Memory B cell (primary cell): Measurements from ENCODE around the gene DLX3.

ENCODE experiments used
- ATAC-seq: fragments of 150-1000 bp; cut with Tn5 transposase; 2 replicates; pipeline ENCODE4 v1.10.0; 2021; ENCODE audit warnings: low read depth, mild to moderate bottlenecking, moderate library complexity
- DNase-seq, 2 donors: peaks; one replicate each; pipeline ENCODE4 v3.0.0; 2022; ENCODE audit warnings: low spot score in 2 of 2
- H3K27ac Mint-ChIP-seq: one replicate; pipeline ENCODE4 v1.8.0; 2022; ENCODE audit warnings: mild to moderate bottlenecking, moderate library complexity, mixed read lengths
- H3K27me3 Mint-ChIP-seq: one replicate; pipeline ENCODE4 v1.8.0; 2022; ENCODE audit warnings: mixed read lengths
- H3K36me3 Mint-ChIP-seq: one replicate; pipeline ENCODE4 v1.8.0; 2022; ENCODE audit warnings: mild to moderate bottlenecking, mixed read lengths
- H3K4me1 Mint-ChIP-seq: one replicate; pipeline ENCODE4 v1.8.0; 2022; ENCODE audit warnings: mixed read lengths
- H3K4me3 Mint-ChIP-seq: one replicate; pipeline ENCODE4 v1.8.0; 2022; ENCODE audit warnings: mild to moderate bottlenecking, moderate library complexity, mixed read lengths
- H3K9me3 Mint-ChIP-seq: one replicate; pipeline ENCODE4 v1.8.0; 2022; ENCODE audit warnings: mixed read lengths

Gene DLX3

DNA sequence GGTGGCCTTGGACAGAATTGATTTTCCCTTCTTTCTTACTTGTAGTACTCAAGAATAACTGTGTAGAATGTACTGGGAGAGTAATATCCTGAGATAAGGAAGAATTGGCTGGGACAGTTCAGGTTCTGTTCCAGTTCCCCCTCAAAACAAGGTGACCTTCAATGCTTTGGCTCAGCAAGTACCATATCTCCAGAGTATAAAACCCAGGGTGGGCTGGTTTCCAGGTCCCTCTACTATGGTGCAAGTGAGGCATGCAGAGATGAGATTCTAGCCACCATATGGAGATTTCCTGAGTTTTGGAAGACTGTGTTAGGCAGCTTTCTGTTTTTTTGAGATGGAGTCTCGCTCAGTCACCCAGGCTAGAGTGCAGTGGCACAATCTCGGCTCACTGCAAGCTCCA, 18.1 kb upstream of the DLX3 start:
- no peak overlapping the region for H3K4me3 Mint-ChIP-seq
- no peak for DNase-seq
- peaks cover 7% of the 10 kb centered on the region for H3K36me3 Mint-ChIP-seq
- no peak overlapping the region for H3K27ac Mint-ChIP-seq
- H3K4me1 Mint-ChIP-seq: no peaks in the 10 kb centered on the region
- peaks cover 15% of the 10 kb centered on the region for H3K9me3 Mint-ChIP-seq
- ATAC-seq: no peak
- H3K27me3 Mint-ChIP-seq: peaks cover 10% of the 10 kb centered on the region

DNA sequence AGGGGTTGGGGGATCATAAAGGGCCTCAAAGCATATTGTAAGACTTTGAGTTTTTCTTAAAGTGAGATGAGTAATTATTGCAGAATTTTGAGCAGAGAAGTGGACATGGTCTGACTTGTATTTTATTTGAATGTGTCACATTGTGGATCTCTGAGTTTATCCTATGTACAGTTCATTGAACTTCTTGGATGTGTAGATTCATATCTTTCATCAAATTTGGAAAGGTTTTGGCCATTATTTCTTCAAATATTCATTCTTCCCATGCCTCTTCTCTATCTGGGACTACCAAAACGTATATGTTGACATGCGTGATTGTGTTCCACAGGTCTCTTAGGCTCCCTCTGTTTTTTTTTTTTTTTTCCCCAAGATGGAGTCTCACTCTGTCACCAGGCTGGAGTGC, 14.3 kb upstream of the DLX3 start:
- peaks cover 5% of the 10 kb centered on the region for H3K27me3 Mint-ChIP-seq

DNA sequence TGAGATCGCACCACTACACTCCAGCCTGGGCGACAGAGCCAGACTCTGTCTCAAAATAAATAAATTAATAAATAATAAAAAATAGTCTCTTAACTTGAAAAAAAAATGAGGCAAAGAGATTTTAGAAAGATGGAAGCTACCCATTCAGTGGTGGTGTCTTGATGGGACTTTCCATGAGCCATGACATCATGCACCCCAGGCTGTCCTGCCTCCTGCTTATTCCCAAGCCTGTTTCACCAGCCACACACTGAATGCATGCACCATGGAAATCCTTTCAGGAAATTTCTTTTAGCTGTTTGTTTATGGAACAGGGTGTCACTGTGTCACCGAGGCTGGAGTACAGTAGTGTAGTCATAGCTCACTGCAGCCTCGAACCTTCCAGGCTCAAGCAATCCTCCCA, 8.9 kb upstream of the DLX3 start:
- H3K4me1 Mint-ChIP-seq: peaks cover 10% of the 10 kb centered on the region
- no peak overlapping the region for H3K27ac Mint-ChIP-seq
- H3K9me3 Mint-ChIP-seq: peaks cover 2% of the 10 kb centered on the region
- peaks cover 1% of the 10 kb centered on the region for H3K36me3 Mint-ChIP-seq
- no peak overlapping the region for H3K4me3 Mint-ChIP-seq
- ATAC-seq: no peak
- DNase-seq: no peak
- peaks cover 19% of the 10 kb centered on the region for H3K27me3 Mint-ChIP-seq

More for the DNA sequence above, 14.3 kb upstream of the DLX3 start:
- H3K4me3 Mint-ChIP-seq: no peak overlapping the region
- DNase-seq (no peak), ATAC-seq (no peak)
- peaks cover 10% of the 10 kb centered on the region for H3K4me1 Mint-ChIP-seq
- peaks cover 5% of the 10 kb centered on the region for H3K36me3 Mint-ChIP-seq
- H3K27ac Mint-ChIP-seq: no peak overlapping the region
- H3K9me3 Mint-ChIP-seq: peaks cover 11% of the 10 kb centered on the region

DNA sequence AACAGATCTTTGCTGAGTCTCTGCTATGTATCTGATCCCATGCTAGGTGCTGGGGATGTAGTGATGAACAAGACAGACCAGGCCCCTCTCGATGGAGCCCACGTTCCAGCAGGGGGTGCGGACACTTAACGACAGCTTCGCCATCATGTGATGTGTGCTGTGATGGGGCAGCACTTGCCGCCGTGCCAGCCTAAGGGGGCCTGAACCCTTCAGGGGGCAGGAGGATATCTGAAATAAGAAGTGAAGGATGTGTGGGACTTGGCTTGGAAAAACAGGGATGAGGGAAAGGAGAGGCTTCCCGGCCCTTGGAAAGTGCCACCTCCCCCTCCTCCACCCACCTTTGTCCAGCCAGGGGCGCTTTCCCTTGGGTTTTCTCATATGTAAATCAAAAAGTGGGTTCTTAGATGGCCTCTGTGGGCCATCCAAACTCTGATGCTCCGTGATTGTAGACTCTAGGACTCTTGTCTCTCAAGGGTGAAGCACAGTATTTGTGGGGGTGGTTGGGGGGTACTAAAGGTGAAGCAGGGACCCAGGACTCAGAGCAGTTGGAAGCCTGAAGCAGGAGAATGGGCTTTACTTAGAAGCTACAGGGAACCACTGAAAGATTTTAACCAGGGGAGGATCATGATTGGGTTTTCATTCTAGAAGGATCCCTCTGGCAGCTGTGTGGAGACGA, 4.0 kb upstream of the DLX3 start:
- no peak overlapping the region for H3K4me3 Mint-ChIP-seq
- H3K27me3 Mint-ChIP-seq: peaks cover 42% of the 10 kb centered on the region
- no peak overlapping the region for H3K27ac Mint-ChIP-seq
- no peak for DNase-seq
- no peaks in the 10 kb centered on the region for H3K9me3 Mint-ChIP-seq
- H3K36me3 Mint-ChIP-seq: peaks cover 1% of the 10 kb centered on the region
- peaks cover 21% of the 10 kb centered on the region for H3K4me1 Mint-ChIP-seq
- no peak for ATAC-seq

DNA sequence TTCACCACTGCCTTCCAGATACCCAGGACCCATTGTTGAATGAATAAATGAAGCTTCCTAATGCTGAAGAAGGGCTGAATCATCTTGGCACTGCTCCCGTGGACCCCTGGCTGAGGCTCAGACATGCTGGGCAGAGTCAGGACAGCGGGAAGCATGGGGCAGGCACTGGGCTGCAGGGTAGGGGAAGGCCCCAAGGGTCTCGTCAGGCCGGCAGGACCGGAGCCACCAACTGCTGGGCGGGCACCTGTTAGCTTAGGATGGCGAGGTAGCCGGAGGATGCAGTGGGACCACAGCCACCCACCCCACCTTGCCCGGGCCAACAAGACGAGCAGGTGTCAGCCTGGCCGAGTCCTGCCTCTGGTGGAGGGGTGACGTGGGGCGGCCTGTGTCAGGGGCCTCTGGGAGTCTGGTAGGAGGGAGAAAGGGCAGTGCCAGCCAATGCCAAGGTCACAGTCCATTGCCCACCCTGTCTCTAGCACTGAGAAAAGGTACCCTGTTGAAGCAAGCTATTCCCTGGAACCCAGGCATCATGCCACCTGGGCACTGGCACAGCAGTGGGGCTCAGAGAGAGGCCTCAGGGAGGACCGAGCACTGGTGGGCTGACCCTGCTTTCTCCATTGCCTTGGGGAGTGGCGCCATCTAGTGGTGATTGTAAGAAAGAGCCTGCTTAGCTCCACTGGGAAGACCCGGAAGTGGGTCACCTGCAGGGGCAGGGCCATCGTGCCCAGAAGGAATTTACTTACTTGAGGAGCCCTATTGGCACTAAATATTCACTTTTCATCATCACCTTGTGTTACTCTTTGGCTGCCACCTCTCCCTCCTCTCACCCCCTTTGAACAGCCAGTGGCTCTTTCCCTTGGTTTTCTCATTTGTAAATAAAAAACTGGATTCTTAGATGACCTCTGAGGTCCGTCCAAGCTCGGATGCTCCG, 3.0 kb upstream of the DLX3 start:
- H3K27ac Mint-ChIP-seq: no peak overlapping the region
- DNase-seq (peak; percentile 80 to 83), ATAC-seq (peak; percentile 83)
- H3K4me1 Mint-ChIP-seq: peaks cover 24% of the 10 kb centered on the region
- no peak overlapping the region for H3K4me3 Mint-ChIP-seq
- H3K36me3 Mint-ChIP-seq: peaks cover 2% of the 10 kb centered on the region
- no peaks in the 10 kb centered on the region for H3K9me3 Mint-ChIP-seq
- H3K27me3 Mint-ChIP-seq: peaks cover 44% of the 10 kb centered on the region

DNA sequence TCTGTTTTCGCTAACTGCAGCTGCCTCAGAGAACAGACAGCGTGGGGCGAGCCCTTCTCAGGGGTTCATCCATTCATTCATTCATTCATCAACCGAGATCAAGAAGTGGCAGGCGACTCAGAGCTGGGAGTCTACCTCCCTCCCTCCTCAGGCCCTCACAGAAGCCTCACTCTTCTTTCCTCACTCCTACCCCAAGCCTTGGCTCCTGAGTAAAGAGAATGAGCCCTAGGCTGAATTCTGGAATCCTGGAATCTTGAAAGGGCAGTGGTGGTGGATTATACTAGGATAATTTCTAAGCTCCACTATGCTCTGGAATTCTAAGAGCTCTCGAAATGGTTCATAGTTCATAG, 2.3 kb upstream of the DLX3 start:
- Mint-ChIP-seq H3K4me1 (peaks cover 26% of the 10 kb centered on the region), H3K36me3 (peaks cover 2% of the 10 kb centered on the region), H3K9me3 (no peaks in the 10 kb centered on the region), H3K4me3 (peak overlapping the region; percentile 51), H3K27ac (no peak overlapping the region), H3K27me3 (peaks cover 48% of the 10 kb centered on the region)
- DNase-seq (no peak), ATAC-seq (no peak)

DNA sequence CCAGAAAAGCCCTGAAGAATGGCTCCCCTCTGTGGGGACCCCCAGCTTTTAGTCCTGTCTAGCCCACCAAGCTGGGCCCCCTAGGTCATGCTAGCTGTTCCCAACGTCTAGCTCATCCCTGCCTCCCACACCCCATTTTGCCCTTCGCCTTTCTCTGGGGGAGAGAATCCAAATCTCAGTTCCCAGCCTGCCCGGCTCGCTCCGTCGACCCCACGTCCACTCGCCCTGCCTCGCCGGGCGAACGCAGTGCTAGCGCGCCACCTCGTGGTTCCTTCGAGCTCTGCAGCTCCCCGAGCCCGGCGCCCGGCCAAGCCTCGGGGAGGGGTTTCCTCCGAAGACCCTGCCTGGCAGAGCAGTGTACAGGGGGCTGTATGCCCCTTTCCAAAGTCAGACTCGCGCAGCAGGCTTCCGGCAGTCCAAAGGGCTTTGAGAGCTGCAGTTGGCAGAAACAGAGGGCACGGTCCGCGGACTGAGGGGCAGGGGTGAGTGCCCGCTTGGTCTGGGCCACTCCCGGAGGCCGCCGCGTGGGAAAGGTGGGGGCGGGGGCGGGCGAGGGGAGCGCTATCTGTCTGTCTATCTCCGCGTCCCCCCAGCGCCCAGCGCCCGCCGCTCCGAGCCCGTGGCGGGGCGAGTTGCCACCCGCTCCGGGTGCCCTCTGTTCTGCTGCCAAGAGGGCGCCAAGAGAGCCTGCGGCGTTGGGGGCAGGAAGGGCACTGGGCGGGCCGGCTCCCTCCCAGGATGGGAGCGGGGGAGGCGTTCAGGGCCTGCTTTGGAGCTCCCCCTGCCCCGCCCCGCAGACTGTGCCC, 1.7 kb upstream of the DLX3 start:
- H3K4me3 Mint-ChIP-seq: peak overlapping the region; percentile 53
- DNase-seq (peak; percentile 73 to 86), ATAC-seq (peak; percentile 45)
- peaks cover 51% of the 10 kb centered on the region for H3K27me3 Mint-ChIP-seq
- H3K9me3 Mint-ChIP-seq: no peaks in the 10 kb centered on the region
- H3K4me1 Mint-ChIP-seq: peaks cover 26% of the 10 kb centered on the region
- peaks cover 2% of the 10 kb centered on the region for H3K36me3 Mint-ChIP-seq
- no peak overlapping the region for H3K27ac Mint-ChIP-seq

DNA sequence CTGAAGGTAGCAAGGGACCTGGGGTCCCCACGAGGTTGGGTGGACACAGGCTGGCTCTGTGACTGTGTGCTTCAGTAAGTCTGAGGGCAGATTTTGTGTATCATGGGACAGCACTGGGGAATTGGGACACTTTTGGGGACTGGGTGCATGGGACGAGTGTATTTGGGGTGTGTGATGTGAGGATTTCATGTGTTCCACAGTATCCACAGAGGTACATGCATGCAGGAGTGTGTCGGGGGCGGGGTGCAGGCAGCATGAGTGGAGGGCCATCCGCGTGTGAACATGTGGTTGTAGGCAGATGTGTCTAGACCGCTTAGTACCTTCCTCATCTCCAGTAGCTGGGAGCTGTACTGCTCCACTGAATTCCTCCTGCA, 1.1 kb upstream of the DLX3 start:
- peaks cover 26% of the 10 kb centered on the region for H3K4me1 Mint-ChIP-seq
- H3K27me3 Mint-ChIP-seq: peaks cover 51% of the 10 kb centered on the region
- H3K36me3 Mint-ChIP-seq: peaks cover 2% of the 10 kb centered on the region
- ATAC-seq: no peak
- DNase-seq: no peak
- H3K4me3 Mint-ChIP-seq: no peak overlapping the region
- H3K27ac Mint-ChIP-seq: no peak overlapping the region
- no peaks in the 10 kb centered on the region for H3K9me3 Mint-ChIP-seq

DNA sequence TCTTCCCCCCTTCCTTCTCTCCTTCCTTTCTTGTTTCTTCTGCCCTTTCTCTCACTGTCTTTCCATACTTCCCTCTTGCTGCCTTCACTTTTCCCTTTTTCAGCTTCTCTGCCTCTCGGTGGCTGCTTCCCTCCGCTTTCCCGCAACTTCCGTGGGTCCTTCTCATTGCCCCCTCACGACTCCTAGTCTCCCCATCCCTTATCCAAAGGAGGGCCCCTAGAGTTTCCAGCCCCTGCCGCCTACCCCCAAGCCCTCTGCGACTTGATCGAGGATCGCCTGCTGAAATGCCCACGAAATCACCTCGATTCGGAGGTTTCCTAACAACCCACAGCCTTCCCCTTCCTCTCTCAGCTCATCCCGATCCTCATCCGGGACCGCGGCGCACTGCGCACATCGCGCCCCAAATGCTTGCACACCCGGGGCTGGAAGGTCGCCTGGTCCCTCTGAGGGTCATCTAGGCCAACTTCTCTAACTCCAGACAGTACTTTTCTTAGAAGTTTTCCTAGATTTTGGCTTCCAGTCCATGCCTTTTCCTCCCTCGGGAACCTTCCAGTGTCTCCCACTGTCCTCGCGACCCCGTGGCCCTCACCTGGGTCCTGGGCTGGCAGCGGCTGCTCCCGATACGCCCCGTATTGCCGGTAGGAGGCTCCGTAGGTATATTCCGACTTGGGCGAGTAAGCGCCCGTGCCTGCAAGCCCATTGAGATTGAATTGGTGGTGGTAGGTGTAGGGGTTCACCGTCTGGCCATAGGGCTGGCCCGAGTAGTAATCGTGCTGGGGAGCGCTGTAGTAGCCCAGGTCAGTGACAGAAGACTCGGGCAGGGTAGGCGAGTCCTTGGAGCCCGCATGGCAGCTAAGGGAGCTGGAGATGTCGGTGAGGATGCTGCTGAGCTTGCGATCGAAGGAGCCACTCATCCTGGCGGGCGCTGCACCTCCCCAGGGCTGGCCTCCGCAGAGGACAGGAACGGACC, 654 bp downstream of the DLX3 start:
- peak overlapping the region; percentile 2 for H3K27ac Mint-ChIP-seq

DNA sequence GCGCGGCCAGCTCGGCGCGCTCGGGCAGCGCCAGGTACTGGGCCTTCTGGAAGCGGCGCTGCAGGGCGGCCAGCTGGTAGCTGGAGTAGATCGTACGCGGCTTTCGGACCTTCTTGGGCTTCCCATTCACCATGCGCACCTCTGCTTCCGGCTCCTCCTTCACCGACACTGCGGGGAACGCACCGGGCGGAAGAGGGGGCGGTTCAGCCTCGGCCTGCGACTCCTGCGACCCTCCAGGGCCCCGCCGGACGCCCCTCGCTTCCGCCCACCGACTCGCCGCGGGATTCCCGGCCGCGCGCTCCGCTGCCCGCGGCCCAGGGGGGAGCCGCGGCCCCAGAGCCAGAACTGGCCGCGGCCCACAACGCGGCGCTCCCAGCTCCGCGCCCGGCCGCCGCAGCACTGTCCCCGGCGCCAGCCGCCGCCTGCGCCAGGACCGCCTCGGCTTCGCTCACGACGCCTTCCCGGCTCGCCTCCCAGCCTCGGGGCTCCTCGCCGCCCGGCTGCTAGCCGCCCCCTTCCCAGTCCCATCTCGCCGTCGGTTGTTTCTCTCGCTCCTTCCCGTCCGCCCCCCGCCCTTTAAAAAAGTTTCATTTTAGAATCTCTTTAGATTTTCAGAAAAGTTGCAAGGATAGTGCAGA, 1.5 kb downstream of the DLX3 start:
- peak; percentile 20 for ATAC-seq
- no peak for DNase-seq
- no peaks in the 10 kb centered on the region for H3K9me3 Mint-ChIP-seq
- peaks cover 43% of the 10 kb centered on the region for H3K27me3 Mint-ChIP-seq
- peak overlapping the region; percentile 2 for H3K27ac Mint-ChIP-seq
- peak overlapping the region; percentile 86 for H3K4me3 Mint-ChIP-seq
- peaks cover 27% of the 10 kb centered on the region for H3K4me1 Mint-ChIP-seq
- peaks cover 2% of the 10 kb centered on the region for H3K36me3 Mint-ChIP-seq

More for the DNA sequence above, 654 bp downstream of the DLX3 start:
- Mint-ChIP-seq H3K4me3 (peak overlapping the region; percentile 86), H3K9me3 (no peaks in the 10 kb centered on the region), H3K4me1 (peaks cover 26% of the 10 kb centered on the region), H3K27me3 (peaks cover 44% of the 10 kb centered on the region), H3K36me3 (peaks cover 2% of the 10 kb centered on the region)
- DNase-seq (no peak), ATAC-seq (no peak)

DNA sequence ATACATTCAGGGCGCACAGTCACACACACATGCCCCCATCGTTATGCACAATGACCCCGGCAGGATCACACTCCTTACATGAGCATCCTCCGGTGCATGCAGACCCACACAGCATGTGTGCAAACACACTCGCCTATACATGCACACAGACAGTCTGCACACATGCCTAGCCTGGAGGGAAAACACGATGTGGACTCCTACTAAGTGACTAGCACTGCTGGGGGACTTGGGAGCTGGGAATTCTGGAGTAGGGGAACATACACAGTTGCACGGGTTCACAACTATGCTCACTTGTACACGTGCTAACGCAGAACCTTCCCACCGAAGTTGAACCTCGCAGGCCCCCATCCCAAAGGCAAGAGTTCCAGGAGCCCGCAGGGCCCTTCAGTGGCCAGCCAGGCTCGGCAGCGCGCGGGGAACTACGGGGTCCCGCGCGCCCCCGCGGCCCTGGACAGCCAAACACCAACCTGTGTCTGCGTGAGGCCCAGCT, 2.0 kb downstream of the DLX3 start:
- peaks cover 46% of the 10 kb centered on the region for H3K27me3 Mint-ChIP-seq
- ATAC-seq: no peak

DNA sequence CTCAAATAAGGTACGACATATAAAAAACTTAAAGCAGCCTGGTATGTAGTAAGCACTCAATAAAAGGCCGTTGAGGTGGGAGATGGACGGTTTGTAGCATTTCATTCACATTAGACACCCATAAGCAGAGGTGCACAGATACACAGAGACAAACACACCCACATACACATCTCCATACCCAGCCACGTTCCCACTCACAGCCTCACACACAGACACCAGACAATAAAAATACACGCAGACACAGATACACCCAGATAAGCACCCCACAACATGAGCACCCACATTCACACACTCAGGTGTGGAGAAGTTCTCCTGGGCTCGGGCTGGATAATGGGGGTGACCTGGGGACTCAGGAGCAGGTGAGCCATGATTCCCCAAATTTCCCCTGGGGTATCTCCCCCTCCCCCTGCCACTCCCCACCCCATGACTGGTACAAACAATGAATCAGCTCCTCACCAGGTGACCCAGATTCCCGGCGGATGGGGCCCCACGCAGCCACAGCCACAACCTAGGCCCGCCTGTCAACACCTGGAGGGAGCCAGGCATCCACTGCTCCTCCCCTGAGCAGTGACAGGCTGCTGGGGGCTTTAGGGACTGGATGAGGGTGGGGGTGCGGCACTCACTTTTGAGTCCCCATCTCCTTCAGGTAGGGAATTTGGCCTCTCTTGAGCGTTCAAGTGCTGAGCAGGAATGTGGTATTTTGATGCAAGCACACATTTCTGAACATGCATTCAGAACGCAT, 2.7 kb downstream of the DLX3 start:
- no peak for DNase-seq
- Mint-ChIP-seq H3K4me3 (no peak overlapping the region), H3K27me3 (peaks cover 47% of the 10 kb centered on the region), H3K4me1 (peaks cover 24% of the 10 kb centered on the region), H3K36me3 (peaks cover 2% of the 10 kb centered on the region), H3K9me3 (no peaks in the 10 kb centered on the region), H3K27ac (no peak overlapping the region)
- ATAC-seq: no peak

More for the DNA sequence above, 2.0 kb downstream of the DLX3 start:
- Mint-ChIP-seq H3K9me3 (no peaks in the 10 kb centered on the region), H3K4me3 (peak overlapping the region; percentile 65), H3K27ac (no peak overlapping the region), H3K4me1 (peaks cover 24% of the 10 kb centered on the region), H3K36me3 (peaks cover 2% of the 10 kb centered on the region)
- DNase-seq: no peak
